K562 (cell line): ENCODE measurements around the gene ARFGEF3. TPM values are rescaled to one million over a fixed set of nuclear protein-coding genes. Genes with fewer than 3 reads are reported as not detected.

Experiments used
- ATAC-seq: fragments of 200-7000 bp; cut with Tn5 transposase; 3 replicates; pipeline ENCODE4 v1.9.1; 2020; ENCODE audit warnings: moderate library complexity
- BruUV-seq: library from RNA; stranded (reverse); fragments of 400-500 nt; replicated peaks from 2 replicates; lab custom pipeline; 2021; lab: Mats Ljungman, UMichigan
- CTCF ChIA-PET: fragments of 300-600 bp; formaldehyde crosslinking; extraction: SDS; loops from one replicate; lab custom pipeline; 2021; ENCODE audit warnings: low intra/inter-chr PET ratio; lab: Yijun Ruan, JAX
- POLR2A ChIA-PET: fragments of 300-600, 350-650 bp; sonication (Branson Sonifier 250); formaldehyde crosslinking; extraction: SDS; loops from one replicate; lab custom pipeline; 2021; ENCODE audit warnings: antibody characterized with exemption, inconsistent platforms; lab: Yijun Ruan, JAX
- DNase-seq, 4 experiments: peaks; one replicate each; pipeline versions ENCODE4 v3.0.0 to v3.0.0-alpha.2; 2011 to 2018; ENCODE audit warnings: low spot score in 3 of 4, mixed read lengths in 3 of 4; ENCODE audit errors: extremely low read depth in 1 of 4
- FAIRE-seq: peaks from 2 replicates; lab custom pipeline; 2011; peaks lifted over from hg19 to GRCh38; lab: Jason Lieb, UNC
- H2AFZ ChIP-seq: 2 replicates; pipeline ENCODE4 v1.6.0; 2011; ENCODE audit warnings: low read depth, low read length, control low read depth, inconsistent platforms
- H3K27ac ChIP-seq: fragments of 200-600 bp; 3 replicates; pipeline ENCODE4 v1.8.0; 2011; ENCODE audit warnings: low read depth, mild to moderate bottlenecking, control low read depth, inconsistent platforms, low read length, moderate library complexity, mixed read lengths; ENCODE audit errors: extremely low read depth
- H3K27me3 ChIP-seq, 2 experiments: fragments of 300-600 bp in 1 of 2; 2 replicates in 1 of 2; 3 replicates in 1 of 2; pipeline versions ENCODE4 v1.6.0 to v1.8.0; 2011; ENCODE audit warnings: inconsistent platforms in 2 of 2, low read length in 2 of 2, mild to moderate bottlenecking in 1 of 2, mixed read lengths in 1 of 2, moderate library complexity in 1 of 2; ENCODE audit not compliant: control insufficient read depth in 2 of 2, insufficient read depth in 2 of 2
- H3K36me3 ChIP-seq: fragments of 300-600 bp; 3 replicates; pipeline ENCODE4 v1.8.0; 2011; ENCODE audit warnings: mild to moderate bottlenecking, low read length, inconsistent platforms; ENCODE audit not compliant: control insufficient read depth, insufficient read depth
- H3K4me1 ChIP-seq, 2 experiments: fragments of 200-600 bp in 1 of 2; replicated peaks in 1 of 2; 2 replicates in 1 of 2; 3 replicates in 1 of 2; pipeline versions ENCODE4 v1.5.1 to v1.8.0; 2011; ENCODE audit warnings: inconsistent platforms in 2 of 2, low read length in 2 of 2, mild to moderate bottlenecking in 1 of 2, mixed read lengths in 1 of 2, moderate library complexity in 1 of 2; ENCODE audit not compliant: control insufficient read depth in 2 of 2, insufficient read depth in 2 of 2
- H3K4me2 ChIP-seq: 2 replicates; pipeline ENCODE4 v1.6.1; 2011; ENCODE audit warnings: low read length, control low read depth, inconsistent platforms, mixed read lengths; ENCODE audit not compliant: insufficient read depth
- H3K4me3 ChIP-seq: fragments of 200-600 bp; sonication (generic), shearing (Covaris generic); 2 replicates; pipeline ENCODE4 v1.5.1; 2016; ENCODE audit warnings: control low read depth, inconsistent platforms
- H3K79me2 ChIP-seq: fragments of 200-600 bp; 3 replicates; pipeline ENCODE4 v1.8.0; 2011; ENCODE audit warnings: low read length, inconsistent platforms; ENCODE audit not compliant: control insufficient read depth, insufficient read depth
- H3K9ac ChIP-seq, 2 experiments: 2 replicates each; pipeline versions ENCODE4 v1.6.0 to v1.6.1; 2011; ENCODE audit warnings: low read depth in 2 of 2, low read length in 2 of 2, control low read depth in 1 of 2, inconsistent platforms in 1 of 2, mild to moderate bottlenecking in 1 of 2, mixed read lengths in 1 of 2; ENCODE audit not compliant: insufficient read depth in 1 of 2
- H3K9me1 ChIP-seq: one replicate; pipeline ENCODE4 v1.6.0; 2011; ENCODE audit warnings: inconsistent platforms, mild to moderate bottlenecking, low read length, moderate library complexity; ENCODE audit not compliant: control insufficient read depth, insufficient read depth
- H3K9me3 ChIP-seq: replicated peaks from 2 replicates; pipeline ENCODE4 v1.5.1; 2011; ENCODE audit warnings: low read depth, low read length, inconsistent platforms; ENCODE audit not compliant: control insufficient read depth, insufficient read depth
- H4K20me1 ChIP-seq: replicated peaks from 2 replicates; pipeline ENCODE4 v1.6.1; 2011; ENCODE audit warnings: low read length, inconsistent platforms, mixed read lengths; ENCODE audit not compliant: control insufficient read depth, insufficient read depth
- NFRKB ChIP-seq: fragments of 450-650 bp; IDR thresholded peaks from 2 replicates; pipeline ENCODE4 v1.6.1; 2016; ENCODE audit warnings: low read depth
- RBFOX2 ChIP-seq: fragments of 200-400 bp; formaldehyde crosslinking; IDR thresholded peaks from 2 replicates; pipeline ENCODE4 v1.6.1; 2017; ENCODE audit warnings: low read depth, mild to moderate bottlenecking, low read length, moderate library complexity
- SLC30A9 ChIP-seq: fragments of 250-450 bp; sonication (Bioruptor Pico); IDR thresholded peaks from 2 replicates; pipeline ENCODE4 v1.8.0; 2022; ENCODE audit warnings: mild to moderate bottlenecking, moderate library complexity
- ZBED1 ChIP-seq: IDR thresholded peaks from 2 replicates; pipeline ENCODE4 v1.6.1; 2014
- ZNF408 ChIP-seq: fragments of 250-450 bp; sonication (Bioruptor Pico); IDR thresholded peaks from 2 replicates; pipeline ENCODE4 v1.4.0; 2020; ENCODE audit warnings: low read depth, mild to moderate bottlenecking, moderate library complexity
- ZZZ3 ChIP-seq: fragments of 450-650 bp; IDR thresholded peaks from 2 replicates; pipeline ENCODE4 v1.6.1; 2016; ENCODE audit warnings: antibody characterized with exemption, mild to moderate bottlenecking, moderate library complexity
- WGBS: fragments of 100-300 bp; shearing (Covaris generic); methylation state at CpG from one replicate; pipeline ENCODE4 v1.1.6; 2016; ENCODE audit warnings: low coverage, mixed read lengths; ENCODE audit not compliant: insufficient coverage; ENCODE audit errors: missing lambda C conversion rate; 5-methylcytosine and 5-hydroxymethylcytosine counted together
- in situ Hi-C: fragments of 300-500 bp; cut with MboI; formaldehyde crosslinking; loops from 4 replicates; pipeline ENCODE4 v1.15.0; 2018; ENCODE audit warnings: inconsistent platforms, mixed read lengths
- intact Hi-C: fragments of 100-400 bp; cut with micrococcal nuclease; formaldehyde crosslinking; loops from 2 replicates; pipeline ENCODE4 v1.14.2; 2022
- polyA plus RNA-seq, 8 experiments: library from polyadenylated mRNA; depleted of rRNA in 4 of 8; stranded (reverse) in 5 of 8; unstranded in 3 of 8; fragments of >200 nt; fragmentation: Nextera tagmentation in 2 of 8; fragmentation: Illumina TruSeq in 1 of 8; extraction: Ambion mirVana in 2 of 8; extraction: Trizol in 1 of 8; gene quantifications; 2 replicates each; pipeline versions ENCODE4 v1.2.1 to v1.2.3, GENCODE V29; 2011 to 2014; ENCODE audit warnings: inconsistent platforms in 1 of 8, missing spikeins in 1 of 8
- total RNA-seq, 7 experiments: library from RNA; depleted of rRNA in 6 of 7; stranded (reverse); fragments of >200 nt in 6 of 7; fragmentation: Illumina TruSeq in 2 of 7; extraction: Trizol in 2 of 7; gene quantifications; 2 replicates each; pipeline versions ENCODE4 v1.2.1 to v1.2.3, GENCODE V29; 2011 to 2021; ENCODE audit warnings: low replicate concordance in 1 of 7
- TF ChIP-seq, protein P1 (sequence below): fragments of 250-450 bp; sonication (Bioruptor Pico); IDR thresholded peaks from 2 replicates; pipeline ENCODE4 v1.4.0; 2020; ENCODE audit warnings: mild to moderate bottlenecking, moderate library complexity

Gene ARFGEF3
- total and polyA plus RNA-seq, 9 of the 15 experiments (the other 6 are each of a cell fraction or from before 2014, with no cell fraction given): under 0.01 to 0.02 TPM; not detected in 7

DNA sequence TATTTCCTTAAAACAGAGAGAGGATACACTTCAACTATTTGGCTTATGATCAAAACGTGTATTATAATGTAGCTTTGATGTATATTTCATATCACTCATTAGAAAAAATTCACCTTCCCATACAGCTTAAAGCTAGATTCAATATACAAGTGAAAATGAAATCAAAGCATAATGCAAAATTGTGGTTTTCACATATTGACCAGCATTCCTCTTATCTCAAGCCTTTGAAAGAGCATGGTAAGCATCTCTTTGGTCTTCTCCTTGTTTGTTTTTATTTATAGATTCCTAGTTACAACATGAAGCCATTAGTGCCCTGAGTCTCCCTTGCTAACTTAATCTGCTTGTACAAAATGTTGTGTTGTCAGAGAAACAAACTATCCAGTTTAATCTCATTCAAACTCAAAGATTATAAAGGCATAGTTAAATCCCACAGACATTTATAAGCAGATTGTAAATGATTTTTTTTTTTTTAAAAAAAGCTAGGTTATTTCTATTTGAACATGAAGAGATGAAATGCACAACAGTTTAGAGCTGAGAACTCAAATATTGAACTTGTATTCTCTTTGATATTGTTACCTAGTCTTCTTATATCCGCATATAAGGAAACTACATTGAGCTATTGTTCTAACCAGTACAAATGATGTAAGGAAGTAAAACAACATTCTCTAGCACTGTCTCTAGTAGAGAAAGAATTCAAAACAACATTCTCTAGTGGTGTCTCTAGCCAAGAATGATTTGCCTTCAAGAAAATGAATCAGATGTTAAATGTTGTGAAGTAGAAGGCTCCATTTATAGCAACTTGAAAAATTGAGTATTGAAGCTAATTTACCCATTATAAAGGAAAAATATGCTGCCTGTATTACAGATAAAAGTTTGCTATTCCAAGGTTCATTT lies 184.8 kb downstream of the ARFGEF3 start:
- in situ Hi-C loops: no loop called here
- H3K4me1 ChIP-seq: no peaks in the 10 kb centered on the region
- H3K9me1 ChIP-seq: no peaks in the 10 kb centered on the region
- POLR2A ChIA-PET: no interaction called here
- H3K4me3 ChIP-seq: no peak overlapping the region
- no peak overlapping the region for H3K27ac ChIP-seq
- H3K9ac ChIP-seq: no peak overlapping the region
- no TSS peak for BruUV-seq
- no peak overlapping the region for H3K4me2 ChIP-seq
- TF ChIP-seq, protein P1, sequence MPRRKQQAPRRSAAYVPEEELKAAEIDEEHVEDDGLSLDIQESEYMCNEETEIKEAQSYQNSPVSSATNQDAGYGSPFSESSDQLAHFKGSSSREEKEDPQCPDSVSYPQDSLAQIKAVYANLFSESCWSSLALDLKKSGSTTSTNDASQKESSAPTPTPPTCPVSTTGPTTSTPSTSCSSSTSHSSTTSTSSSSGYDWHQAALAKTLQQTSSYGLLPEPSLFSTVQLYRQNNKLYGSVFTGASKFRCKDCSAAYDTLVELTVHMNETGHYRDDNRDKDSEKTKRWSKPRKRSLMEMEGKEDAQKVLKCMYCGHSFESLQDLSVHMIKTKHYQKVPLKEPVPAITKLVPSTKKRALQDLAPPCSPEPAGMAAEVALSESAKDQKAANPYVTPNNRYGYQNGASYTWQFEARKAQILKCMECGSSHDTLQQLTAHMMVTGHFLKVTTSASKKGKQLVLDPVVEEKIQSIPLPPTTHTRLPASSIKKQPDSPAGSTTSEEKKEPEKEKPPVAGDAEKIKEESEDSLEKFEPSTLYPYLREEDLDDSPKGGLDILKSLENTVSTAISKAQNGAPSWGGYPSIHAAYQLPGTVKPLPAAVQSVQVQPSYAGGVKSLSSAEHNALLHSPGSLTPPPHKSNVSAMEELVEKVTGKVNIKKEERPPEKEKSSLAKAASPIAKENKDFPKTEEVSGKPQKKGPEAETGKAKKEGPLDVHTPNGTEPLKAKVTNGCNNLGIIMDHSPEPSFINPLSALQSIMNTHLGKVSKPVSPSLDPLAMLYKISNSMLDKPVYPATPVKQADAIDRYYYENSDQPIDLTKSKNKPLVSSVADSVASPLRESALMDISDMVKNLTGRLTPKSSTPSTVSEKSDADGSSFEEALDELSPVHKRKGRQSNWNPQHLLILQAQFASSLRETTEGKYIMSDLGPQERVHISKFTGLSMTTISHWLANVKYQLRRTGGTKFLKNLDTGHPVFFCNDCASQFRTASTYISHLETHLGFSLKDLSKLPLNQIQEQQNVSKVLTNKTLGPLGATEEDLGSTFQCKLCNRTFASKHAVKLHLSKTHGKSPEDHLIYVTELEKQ (CRISPR knock-in tag): no peak
- TF ChIP-seq NFRKB (no peak), ZZZ3 (no peak), ZBED1 (no peak), RBFOX2 (no peak), ZNF408 (CRISPR knock-in tag) (no peak), SLC30A9 (CRISPR knock-in tag) (no peak)
- no peaks in the 10 kb centered on the region for H4K20me1 ChIP-seq
- no peak for DNase-seq
- intact Hi-C loops: no loop called here
- H3K79me2 ChIP-seq: no peaks in the 10 kb centered on the region
- FAIRE-seq: no peak
- ATAC-seq: no peak
- no peak overlapping the region for H2AFZ ChIP-seq
- CTCF ChIA-PET: no interaction called here
- 3% methylated on average over 2 of the region's 2 CpGs for WGBS
- H3K36me3 ChIP-seq: no peaks in the 10 kb centered on the region
- peaks cover 7% of the 10 kb centered on the region in 2 experiments; a peak in 2 of 5 replicates for H3K27me3 ChIP-seq
- no peaks in the 10 kb centered on the region for H3K9me3 ChIP-seq
